HG03280 (cell line): Measurements from ENCODE around the gene MINDY3.
"Not testable (repeated sequence)": the region's sequence is repeated elsewhere in the genome, so short reads cannot be mapped to it uniquely, and the experiment has no call there.

Experiments used
- ATAC-seq: cut with Tn5 transposase; IDR thresholded peaks from one replicate; pipeline ENCODE4 v1.9.1; 2021; ENCODE audit warnings: mild to moderate bottlenecking, moderate library complexity; ENCODE audit not compliant: unreplicated experiment

MINDY3 gene

GRCh38 chr10:15781381-15781960, 78.8 kb downstream of the MINDY3 start:
- no peak for ATAC-seq

GRCh38 chr10:15780353-15781135, 79.8 kb downstream of the MINDY3 start:
- ATAC-seq = no peak

- no peak for ATAC-seq
These were observed 84.8 kb downstream of the MINDY3 start for GRCh38 chr10:15775513-15775912.

GRCh38 chr10:15774534-15774933, 85.8 kb downstream of the MINDY3 start:
- ATAC-seq = not testable (repeated sequence)

- ATAC-seq = no peak
These were observed 95.3 kb downstream of the MINDY3 start for GRCh38 chr10:15764892-15765454.

GRCh38 chr10:15763006-15763405, 97.3 kb downstream of the MINDY3 start:
- ATAC-seq = no peak

GRCh38 chr10:15762239-15762638, 98.1 kb downstream of the MINDY3 start:
- not testable (repeated sequence) for ATAC-seq

DNA sequence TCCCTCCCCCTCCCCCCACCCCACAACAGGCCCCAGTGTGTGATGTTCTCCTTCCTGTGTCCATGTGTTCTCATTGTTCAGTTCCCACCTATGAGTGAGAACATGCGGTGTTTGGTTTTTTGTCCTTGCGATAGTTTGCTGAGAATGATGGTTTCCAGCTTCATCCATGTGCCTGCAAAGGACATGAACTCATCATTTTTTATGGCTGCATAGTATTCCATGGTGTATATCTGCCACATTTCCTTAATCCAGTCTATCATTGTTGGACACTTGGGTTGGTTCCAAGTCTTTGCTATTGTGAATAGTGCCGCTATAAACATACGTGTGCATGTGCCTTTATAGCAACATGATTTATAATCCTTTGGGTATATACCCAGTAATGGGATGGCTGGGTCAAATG, 99.1 kb downstream of the MINDY3 start:
- ATAC-seq = not testable (repeated sequence)

DNA sequence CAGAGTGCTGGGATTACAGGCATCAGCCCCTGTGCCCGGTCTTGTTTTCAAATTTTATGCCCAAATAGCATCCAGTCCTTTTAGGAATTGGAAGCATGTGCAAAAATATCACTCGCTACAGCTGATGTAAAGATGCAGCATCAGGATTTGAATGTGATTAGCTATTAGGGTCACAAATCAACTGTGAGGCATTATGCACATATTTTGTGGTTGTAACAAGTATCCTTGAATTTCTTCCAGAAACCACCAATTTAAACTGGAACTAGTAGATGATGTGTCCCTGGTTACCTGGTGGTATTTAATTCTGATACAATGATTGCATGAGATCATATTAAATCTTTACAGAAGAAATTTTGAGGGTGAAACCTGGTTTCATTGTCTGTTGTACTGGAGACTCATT, 99.6 kb downstream of the MINDY3 start:
- ATAC-seq = no peak

GRCh38 chr10:15759265-15759664, 101.0 kb downstream of the MINDY3 start:
- no peak for ATAC-seq

- ATAC-seq = no peak
These were observed 101.7 kb downstream of the MINDY3 start for GRCh38 chr10:15758618-15759017.

GRCh38 chr10:15754937-15755336, 105.4 kb downstream of the MINDY3 start:
- no peak for ATAC-seq

DNA sequence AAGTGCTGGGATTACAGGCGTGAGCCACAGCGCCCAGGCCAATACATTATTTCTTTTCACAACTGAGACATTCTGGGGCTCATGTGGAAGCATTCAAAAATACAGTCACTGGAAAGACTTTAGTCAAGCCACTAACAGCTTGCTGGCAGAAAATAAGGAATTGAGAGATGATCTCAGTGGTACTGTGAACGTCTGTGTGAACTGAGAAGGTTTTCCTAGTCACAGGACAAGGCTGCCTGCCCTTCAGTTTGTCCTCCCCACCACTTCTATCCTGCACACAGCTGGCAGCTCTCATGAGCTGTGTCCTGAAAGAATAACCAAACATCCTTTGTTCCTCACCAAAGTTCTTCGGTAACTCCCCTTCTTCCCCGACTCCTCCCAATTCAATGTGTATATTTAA, 109.3 kb downstream of the MINDY3 start:
- ATAC-seq = no peak

DNA sequence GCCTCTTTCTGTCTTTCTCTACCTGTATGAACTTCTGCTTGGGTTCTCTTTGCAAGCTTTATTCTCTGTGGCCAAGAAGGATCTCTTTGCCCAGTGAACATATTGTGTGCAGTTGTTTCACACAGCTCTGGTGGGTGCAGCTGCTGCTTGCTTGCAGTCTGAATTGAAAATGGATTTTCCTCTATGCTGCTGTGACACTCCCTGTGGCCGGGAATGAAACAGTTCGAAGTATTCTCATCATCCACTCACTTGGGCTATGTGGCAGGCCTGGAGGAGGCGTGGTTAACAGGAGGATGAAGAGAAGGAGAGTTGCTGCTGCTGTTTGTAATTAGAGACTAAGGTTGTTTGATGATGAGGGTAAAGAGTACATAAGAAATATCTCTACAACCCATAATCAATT, 112.2 kb downstream of the MINDY3 start:
- no peak for ATAC-seq

DNA sequence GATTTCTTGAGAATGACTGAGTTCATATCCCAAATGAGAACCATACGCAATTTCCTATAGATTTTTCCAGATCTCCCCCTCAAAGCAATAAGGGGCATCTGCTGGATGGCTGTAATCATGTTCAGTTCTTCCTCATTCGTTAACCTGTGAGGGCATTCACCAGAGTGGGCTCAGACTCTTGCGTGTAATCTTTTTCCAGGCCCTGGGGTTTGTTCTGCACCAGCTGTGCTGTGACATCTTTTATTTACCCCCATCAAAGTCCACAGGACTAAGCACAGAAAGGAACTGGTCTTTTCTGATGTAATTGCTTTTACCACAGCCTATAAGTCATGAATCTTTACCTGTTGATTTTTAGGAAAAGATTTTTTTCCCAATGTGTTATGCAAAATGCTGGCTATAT, 112.7 kb downstream of the MINDY3 start:
- ATAC-seq = no peak

GRCh38 chr10:15745751-15746150, 114.6 kb downstream of the MINDY3 start:
- ATAC-seq = no peak

- peak; percentile 60 for ATAC-seq
These were observed 116.0 kb downstream of the MINDY3 start for GRCh38 chr10:15744217-15744865.

DNA sequence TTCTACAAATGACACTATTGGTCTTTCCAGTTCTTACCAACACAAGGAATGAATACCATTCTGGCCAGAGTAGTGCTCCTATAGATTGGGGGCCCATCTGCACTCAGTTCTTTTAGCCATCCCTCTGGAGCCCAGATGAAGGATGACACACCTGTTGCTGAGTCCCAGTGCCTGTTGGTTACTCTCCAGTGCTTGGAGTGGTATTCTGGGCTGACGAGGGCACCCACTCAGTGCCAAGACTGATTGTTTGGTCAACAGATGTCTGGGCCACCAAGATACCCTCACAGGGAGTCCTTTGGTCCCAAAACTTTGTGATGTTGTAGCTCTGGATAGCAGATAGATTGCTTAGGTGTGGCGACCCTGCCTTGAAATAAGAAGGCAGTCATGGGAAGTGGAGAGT, 116.9 kb downstream of the MINDY3 start:
- no peak for ATAC-seq

DNA sequence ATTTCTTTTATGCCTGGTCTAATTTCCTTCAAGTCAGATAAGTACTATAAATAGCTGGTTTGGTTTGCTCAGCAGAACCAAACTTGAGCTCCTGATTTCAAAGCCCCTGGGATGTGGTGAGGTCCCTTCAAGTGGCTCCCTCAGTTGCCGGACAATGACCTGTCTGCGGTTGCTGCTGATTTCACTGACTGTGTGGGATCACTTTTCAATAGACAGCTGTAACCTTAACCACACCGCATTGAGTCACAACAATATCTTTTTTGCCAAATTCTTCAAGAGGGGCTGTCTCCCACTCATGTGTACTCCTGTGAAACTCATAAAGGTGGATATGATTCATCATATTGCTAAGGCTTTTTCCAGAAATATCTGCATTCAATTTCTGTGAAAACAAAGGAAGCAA, 117.5 kb downstream of the MINDY3 start:
- ATAC-seq = no peak

DNA sequence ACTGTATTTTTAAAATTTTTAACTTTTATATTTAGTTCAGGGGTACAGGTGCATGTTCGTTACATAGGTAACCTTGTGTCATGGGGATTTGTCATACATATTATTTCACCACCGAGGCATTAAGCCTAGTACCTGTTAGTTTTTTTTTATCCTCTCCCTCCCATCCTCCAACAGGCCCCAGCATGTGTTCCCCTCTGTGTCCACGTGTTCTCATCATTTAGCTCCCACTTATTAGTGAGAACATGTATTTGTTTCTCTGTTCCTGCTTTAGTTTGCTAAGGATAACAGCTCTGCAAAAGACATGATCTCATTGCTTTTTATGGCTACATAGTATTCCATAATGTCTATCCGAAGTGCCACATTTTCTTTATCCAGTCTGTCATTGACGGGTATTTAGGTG, 118.2 kb downstream of the MINDY3 start:
- no peak for ATAC-seq

- ATAC-seq = no peak
These were observed 118.7 kb downstream of the MINDY3 start for GRCh38 chr10:15741581-15741980.

- ATAC-seq = no peak
These were observed 120.0 kb downstream of the MINDY3 start for GRCh38 chr10:15740261-15740660.
